AG09319 (cell line): Measurements from ENCODE around the gene GRAMD1B.

Source experiments
- DNase-seq: peaks from one replicate; pipeline ENCODE4 v3.0.0-alpha.2; 2010; ENCODE audit warnings: low read depth; ENCODE audit errors: extremely low read depth
- CTCF ChIP-seq: IDR thresholded peaks from 2 replicates; pipeline ENCODE4 v1.5.1; 2011; ENCODE audit warnings: low read depth, mild to moderate bottlenecking, inconsistent platforms, low read length, moderate library complexity

The GRAMD1B gene

GRCh38 chr11:123531325-123531724, 101.3 kb downstream of the GRAMD1B start:
- DNase-seq = no peak
- TF ChIP-seq CTCF = no peak

GRCh38 chr11:123532131-123532530, 102.1 kb downstream of the GRAMD1B start:
- DNase-seq = no peak
- no peak for TF ChIP-seq CTCF

- DNase-seq = no peak
- TF ChIP-seq CTCF = no peak
Observed at GRCh38 chr11:123535401-123535800, 105.3 kb downstream of the GRAMD1B start.

- no peak for DNase-seq
- TF ChIP-seq CTCF = no peak
Observed at GRCh38 chr11:123536690-123537437, 106.8 kb downstream of the GRAMD1B start.

GRCh38 chr11:123537726-123538125, 107.7 kb downstream of the GRAMD1B start:
- DNase-seq = no peak
- TF ChIP-seq CTCF = no peak

GRCh38 chr11:123543797-123544196, 113.7 kb downstream of the GRAMD1B start:
- peak; percentile 89 for DNase-seq
- no peak for TF ChIP-seq CTCF

- no peak for TF ChIP-seq CTCF
- no peak for DNase-seq
Observed at GRCh38 chr11:123544631-123545375, 114.7 kb downstream of the GRAMD1B start.
